T-helper 1 cell treated with Interleukin-12 subunit alpha and Interleukin-12 subunit beta and Interleukin-4 antibody, amounts not matched to agents 30 ng/mL and 1 ng/mL, for 36 hours (primary cell): ENCODE measurements around the gene U2AF1L4. TPM values are rescaled to one million over a fixed set of nuclear protein-coding genes. Genes with fewer than 3 reads are reported as not detected.

Source experiments
- intact Hi-C: fragments of 100-400 bp; cut with micrococcal nuclease; formaldehyde crosslinking; loops from one replicate; pipeline ENCODE4 v1.15.1; 2024
- total RNA-seq: library from RNA; stranded (reverse); gene quantifications from 2 replicates; pipeline ENCODE4 v1.2.3, GENCODE V29; 2022

The U2AF1L4 gene
- 33.7 and 35.2 TPM in 2 replicates for total RNA-seq

GRCh38 chr19:35745328-35746086 lies at the start of gene U2AF1L4, which contains the start of gene PSENEN:
Gene U2AF1L4 (minus strand): TSS chr19:35745418. CDS start chr19:35745391, 27 bp downstream.
Gene PSENEN (plus strand): TSS chr19:35745651. CDS start chr19:35745931, 280 bp downstream.
- intact Hi-C loops, result loop anchor here (1.0 to 10.0 kb wide), 12 partner anchors 29 to 1629 kb away; partner anchors contain the start of genes ARHGAP33, SCGB2B2, TMEM147 and ZNF302

GRCh38 chr19:35793381-35794165 lies 48.4 kb upstream of the U2AF1L4 start:
- intact Hi-C loops, result no loop called here

GRCh38 chr19:35792888-35793287 lies 47.7 kb upstream of the U2AF1L4 start:
- intact Hi-C loops, result no loop called here

- intact Hi-C loops, result no loop called here
Measured at GRCh38 chr19:35792312-35792711, 47.1 kb upstream of the U2AF1L4 start.

GRCh38 chr19:35791814-35792279 lies 46.6 kb upstream of the U2AF1L4 start:
- intact Hi-C loops, result no loop called here

GRCh38 chr19:35790981-35791813 lies 46.0 kb upstream of the U2AF1L4 start:
- intact Hi-C loops, result no loop called here

GRCh38 chr19:35789978-35790944 lies 45.0 kb upstream of the U2AF1L4 start:
- intact Hi-C loops, result no loop called here

GRCh38 chr19:35789195-35789977 lies 44.2 kb upstream of the U2AF1L4 start:
- intact Hi-C loops, result no loop called here

GRCh38 chr19:35788205-35788960 lies 43.2 kb upstream of the U2AF1L4 start:
- intact Hi-C loops, result no loop called here

- intact Hi-C loops, result no loop called here
Measured at GRCh38 chr19:35787227-35787799, 42.1 kb upstream of the U2AF1L4 start.

GRCh38 chr19:35786299-35787160 lies 41.3 kb upstream of the U2AF1L4 start:
- intact Hi-C loops, result no loop called here

- intact Hi-C loops, result no loop called here
Measured at GRCh38 chr19:35785339-35785627, 40.1 kb upstream of the U2AF1L4 start.

GRCh38 chr19:35784503-35785338 lies 39.5 kb upstream of the U2AF1L4 start:
- intact Hi-C loops, result no loop called here

- intact Hi-C loops, result no loop called here
Measured at GRCh38 chr19:35783469-35784434, 38.5 kb upstream of the U2AF1L4 start.

GRCh38 chr19:35782589-35782988 lies 37.4 kb upstream of the U2AF1L4 start:
- intact Hi-C loops, result no loop called here
